Esophagus squamous epithelium (tissue), 5 donors: ENCODE results near the gene PTCSC3. TPM values are rescaled to one million over a fixed set of nuclear protein-coding genes. Genes with fewer than 3 reads are reported as not detected.

ENCODE experiments used
- DNase-seq: peaks from one replicate; lab custom pipeline; 2025; lab: John Stamatoyannopoulos, UW
- H3K27ac ChIP-seq, 4 donors: fragments of 200-600 bp; sonication (generic); one replicate each; pipeline ENCODE4 v1.5.1; 2016 to 2019; ENCODE audit warnings: mild to moderate bottlenecking in 1 of 4
- H3K27me3 ChIP-seq, 4 donors: fragments of 200-600 bp; sonication (generic); 1 replicate in 3 of 4; 2 replicates in 1 of 4; pipeline versions ENCODE4 v1.5.1 to v1.6.0; 2017 to 2021; ENCODE audit warnings: antibody characterized with exemption in 1 of 4
- H3K36me3 ChIP-seq, 3 donors: fragments of 200-600 bp; sonication (generic); one replicate each; pipeline ENCODE4 v1.5.1; 2016 to 2019
- H3K4me1 ChIP-seq, 3 donors: fragments of 200-600 bp; sonication (generic); one replicate each; pipeline ENCODE4 v1.5.1; 2017 to 2019
- H3K4me3 ChIP-seq, 4 donors: fragments of 200-600 bp; sonication (generic); 1 replicate in 3 of 4; 2 replicates in 1 of 4; pipeline ENCODE4 v1.5.1; 2016 to 2019; ENCODE audit warnings: mild to moderate bottlenecking in 2 of 4, moderate library complexity in 1 of 4
- H3K9me3 ChIP-seq, 3 donors: fragments of 200-600 bp; sonication (generic); one replicate each; pipeline ENCODE4 v1.5.1; 2016 to 2019
- CTCF ChIP-seq, 6 experiments: fragments of 450-650 bp in 4 of 6; fragments of 200-600 bp in 2 of 6; sonication (generic) in 2 of 6; IDR thresholded peaks; one replicate each; pipeline ENCODE4 v1.5.1; 2016 to 2019; ENCODE audit warnings: antibody characterized with exemption in 6 of 6, mild to moderate bottlenecking in 4 of 6, moderate library complexity in 4 of 6
- POLR2A ChIP-seq, 4 donors: fragments of 450-650 bp; IDR thresholded peaks; one replicate each; pipeline ENCODE4 v1.6.1; 2017; ENCODE audit warnings: antibody characterized with exemption in 4 of 4, mild to moderate bottlenecking in 4 of 4, moderate library complexity in 3 of 4
- WGBS, 2 donors: methylation state at CpG; one replicate each; pipeline ENCODE4 v1.1.5; 2018; 5-methylcytosine and 5-hydroxymethylcytosine counted together
- intact Hi-C: fragments of 100-400 bp; cut with DNase I; formaldehyde crosslinking; loops from one replicate; pipeline ENCODE4 v1.15.0; 2022
- total RNA-seq, 4 donors: library from RNA; depleted of rRNA; stranded (reverse); fragments of >200 nt; gene quantifications; one replicate each; pipeline ENCODE4 v1.1.0, GENCODE V29; 2016
- donor health status: DM: yes; HTN: yes; CAD: no.

Gene PTCSC3
- total RNA-seq, 4 donors from 2014 or later = not detected

GRCh38 chr14:36132826-36133225 lies 43.7 kb downstream of the PTCSC3 start:
- intact Hi-C loops = no loop called here
- Histone ChIP-seq H3K4me3 (no peak overlapping the region), H3K36me3 (no peaks in the 10 kb centered on the region), H3K27me3 (no peaks in the 10 kb centered on the region), H3K9me3 (no peaks in the 10 kb centered on the region), H3K4me1 (no peaks in the 10 kb centered on the region), H3K27ac (no peak overlapping the region)
- 43 to 88% methylated on average over 1 of the region's 1 CpG for WGBS, 2 donors
- TF ChIP-seq POLR2A (IDR thresholded peaks at IDR 0.05) (no peak), CTCF (IDR thresholded peaks at IDR 0.05) (no peak)
- DNase-seq = no peak

- H3K27me3 ChIP-seq = no peaks in the 10 kb centered on the region
- no peak for DNase-seq
- no peaks in the 10 kb centered on the region for H3K4me1 ChIP-seq
- H3K9me3 ChIP-seq = no peaks in the 10 kb centered on the region
- no peaks in the 10 kb centered on the region for H3K36me3 ChIP-seq
- intact Hi-C loops = no loop called here
- H3K4me3 ChIP-seq = no peak overlapping the region
- 52 to 69% methylated on average over 1 of the region's 1 CpG for WGBS, 2 donors
- no peak for TF ChIP-seq CTCF (IDR thresholded peaks at IDR 0.05)
- TF ChIP-seq POLR2A (IDR thresholded peaks at IDR 0.05) = no peak
- no peak overlapping the region for H3K27ac ChIP-seq
These were observed 46.3 kb downstream of the PTCSC3 start for GRCh38 chr14:36130186-36130585.

- 13 to 41% methylated on average over 2 of the region's 2 CpGs for WGBS, 2 donors
- no peak overlapping the region for H3K4me3 ChIP-seq
- no peaks in the 10 kb centered on the region for H3K9me3 ChIP-seq
- H3K4me1 ChIP-seq = no peaks in the 10 kb centered on the region
- TF ChIP-seq CTCF (IDR thresholded peaks at IDR 0.05) (no peak), POLR2A (IDR thresholded peaks at IDR 0.05) (no peak)
- no peak for DNase-seq
- no peak overlapping the region for H3K27ac ChIP-seq
- no peaks in the 10 kb centered on the region for H3K27me3 ChIP-seq
- no peaks in the 10 kb centered on the region for H3K36me3 ChIP-seq
- intact Hi-C loops = no loop called here
These were observed 47.3 kb downstream of the PTCSC3 start for GRCh38 chr14:36129181-36129580.

- Histone ChIP-seq H3K27me3 (no peaks in the 10 kb centered on the region), H3K27ac (no peak overlapping the region), H3K4me3 (no peak overlapping the region), H3K4me1 (no peaks in the 10 kb centered on the region), H3K36me3 (no peaks in the 10 kb centered on the region), H3K9me3 (no peaks in the 10 kb centered on the region)
- DNase-seq = no peak
- no peak for TF ChIP-seq CTCF (IDR thresholded peaks at IDR 0.05)
- TF ChIP-seq POLR2A (IDR thresholded peaks at IDR 0.05) = no peak
- 64 to 75% methylated on average over 4 of the region's 4 CpGs for WGBS, 2 donors
- intact Hi-C loops = no loop called here
These were observed 63.2 kb downstream of the PTCSC3 start for GRCh38 chr14:36113341-36113740.

GRCh38 chr14:36111822-36112583 lies 64.5 kb downstream of the PTCSC3 start:
- Histone ChIP-seq H3K4me3 (no peak overlapping the region), H3K36me3 (no peaks in the 10 kb centered on the region), H3K27ac (no peak overlapping the region), H3K4me1 (no peaks in the 10 kb centered on the region), H3K27me3 (no peaks in the 10 kb centered on the region), H3K9me3 (no peaks in the 10 kb centered on the region)
- no peak for DNase-seq
- WGBS, 2 donors = 67 to 73% methylated on average over 3 of the region's 3 CpGs
- intact Hi-C loops = no loop called here
- TF ChIP-seq POLR2A (IDR thresholded peaks at IDR 0.05) = no peak
- no peak for TF ChIP-seq CTCF (IDR thresholded peaks at IDR 0.05)
